GM10266 (cell line): Measurements from ENCODE around the gene EFHD1.
"Not testable (repeated sequence)": the region's sequence is repeated elsewhere in the genome, so short reads cannot be mapped to it uniquely, and the experiment has no call there.

Source experiments
- DNase-seq: peaks from one replicate; pipeline ENCODE4 v3.0.0; 2012; ENCODE audit errors: extremely low spot score
- TF ChIP-seq, protein P1 (sequence below): IDR thresholded peaks from 2 replicates; pipeline ENCODE4 v1.5.1; 2012; ENCODE audit warnings: mild to moderate bottlenecking, low read depth; ENCODE audit not compliant: control insufficient read depth, insufficient read depth; ENCODE audit errors: missing control alignments

The EFHD1 gene

DNA sequence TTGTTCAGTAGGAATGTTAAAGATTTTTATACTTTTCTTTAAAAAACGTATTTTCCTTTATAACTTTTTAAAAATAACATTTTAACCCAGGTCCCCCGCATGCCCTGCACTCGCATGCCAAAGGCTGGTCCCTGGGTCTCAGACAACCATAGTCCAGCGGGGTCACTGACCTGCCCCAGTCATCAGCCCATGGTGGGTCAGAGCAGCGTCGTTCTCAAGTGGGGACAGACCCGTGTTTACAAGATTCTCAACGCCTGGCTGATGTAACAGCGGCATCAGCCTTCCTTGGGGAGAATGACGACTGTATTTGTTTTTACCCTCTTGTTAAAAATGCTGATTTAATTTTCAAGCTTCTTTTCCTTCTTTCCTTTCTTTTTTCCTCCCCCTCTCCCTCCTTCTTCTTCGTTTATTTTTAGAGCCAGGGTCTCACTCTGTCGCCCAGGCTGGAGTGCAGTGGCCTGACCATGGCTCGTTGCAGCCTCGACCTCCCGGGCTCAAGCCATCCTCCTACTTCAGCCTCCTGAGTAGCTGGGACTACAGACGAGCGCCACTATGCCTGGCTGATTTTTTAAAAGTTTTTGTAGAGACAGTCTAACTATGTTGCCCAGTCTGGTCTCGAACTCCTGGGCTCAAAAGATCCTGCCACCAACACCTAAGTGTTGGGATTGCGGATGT, 1.0 kb upstream of the EFHD1 start:
- TF ChIP-seq, protein P1, sequence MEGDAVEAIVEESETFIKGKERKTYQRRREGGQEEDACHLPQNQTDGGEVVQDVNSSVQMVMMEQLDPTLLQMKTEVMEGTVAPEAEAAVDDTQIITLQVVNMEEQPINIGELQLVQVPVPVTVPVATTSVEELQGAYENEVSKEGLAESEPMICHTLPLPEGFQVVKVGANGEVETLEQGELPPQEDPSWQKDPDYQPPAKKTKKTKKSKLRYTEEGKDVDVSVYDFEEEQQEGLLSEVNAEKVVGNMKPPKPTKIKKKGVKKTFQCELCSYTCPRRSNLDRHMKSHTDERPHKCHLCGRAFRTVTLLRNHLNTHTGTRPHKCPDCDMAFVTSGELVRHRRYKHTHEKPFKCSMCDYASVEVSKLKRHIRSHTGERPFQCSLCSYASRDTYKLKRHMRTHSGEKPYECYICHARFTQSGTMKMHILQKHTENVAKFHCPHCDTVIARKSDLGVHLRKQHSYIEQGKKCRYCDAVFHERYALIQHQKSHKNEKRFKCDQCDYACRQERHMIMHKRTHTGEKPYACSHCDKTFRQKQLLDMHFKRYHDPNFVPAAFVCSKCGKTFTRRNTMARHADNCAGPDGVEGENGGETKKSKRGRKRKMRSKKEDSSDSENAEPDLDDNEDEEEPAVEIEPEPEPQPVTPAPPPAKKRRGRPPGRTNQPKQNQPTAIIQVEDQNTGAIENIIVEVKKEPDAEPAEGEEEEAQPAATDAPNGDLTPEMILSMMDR, result no peak
- no peak for DNase-seq

DNA sequence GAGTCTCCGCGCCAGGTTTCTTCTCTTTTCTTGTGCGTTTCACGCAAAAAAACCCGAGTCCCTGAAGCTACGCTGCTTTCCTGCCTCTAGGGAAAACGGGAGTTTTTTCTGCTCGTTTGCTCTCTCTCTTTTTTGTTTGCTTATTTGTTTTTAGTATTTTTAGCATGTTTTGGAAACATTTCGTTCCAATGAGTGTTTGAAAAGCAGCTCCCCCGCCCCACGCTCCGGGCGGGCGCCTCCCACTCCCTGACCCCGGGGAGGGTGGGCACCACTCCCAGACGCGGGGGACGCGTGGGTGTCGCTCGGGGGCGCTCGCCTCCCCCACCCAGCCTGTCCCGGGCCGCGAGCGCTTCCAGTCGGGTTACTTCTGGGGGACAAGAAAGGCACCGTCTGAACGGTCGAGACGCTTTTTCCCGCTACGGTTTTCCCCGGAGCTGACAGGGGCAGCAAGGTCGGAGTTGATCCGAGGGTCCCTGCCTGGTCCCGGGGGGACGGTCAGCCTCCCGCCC, 446 bp upstream of the EFHD1 start:
- no peak for DNase-seq
- TF ChIP-seq, protein P1, result no peak

GRCh38 chr2:232634206-232635150, 1.1 kb downstream of the EFHD1 start:
- TF ChIP-seq, protein P1, result no peak
- peak; percentile 41 for DNase-seq

DNA sequence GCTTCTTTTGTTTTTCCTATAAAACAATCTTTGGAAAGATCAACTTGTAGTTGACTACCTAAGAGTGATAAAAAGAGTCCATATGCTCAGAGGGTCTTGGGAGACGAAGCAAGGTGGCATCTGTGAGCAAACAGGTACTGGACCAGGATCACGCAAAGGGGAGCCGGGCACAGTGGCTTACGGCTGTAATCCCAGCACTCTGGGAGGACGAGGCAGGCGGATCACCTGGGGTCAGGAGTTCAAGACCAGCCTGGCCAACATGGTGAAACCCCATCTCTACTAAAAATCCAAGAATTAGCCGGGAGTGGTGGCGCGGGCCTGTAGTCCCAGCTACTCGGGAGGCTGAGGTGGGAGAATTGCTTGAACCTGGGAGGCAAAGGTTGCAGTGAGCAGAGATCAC, 2.0 kb downstream of the EFHD1 start:
- DNase-seq, result not testable (repeated sequence)

DNA sequence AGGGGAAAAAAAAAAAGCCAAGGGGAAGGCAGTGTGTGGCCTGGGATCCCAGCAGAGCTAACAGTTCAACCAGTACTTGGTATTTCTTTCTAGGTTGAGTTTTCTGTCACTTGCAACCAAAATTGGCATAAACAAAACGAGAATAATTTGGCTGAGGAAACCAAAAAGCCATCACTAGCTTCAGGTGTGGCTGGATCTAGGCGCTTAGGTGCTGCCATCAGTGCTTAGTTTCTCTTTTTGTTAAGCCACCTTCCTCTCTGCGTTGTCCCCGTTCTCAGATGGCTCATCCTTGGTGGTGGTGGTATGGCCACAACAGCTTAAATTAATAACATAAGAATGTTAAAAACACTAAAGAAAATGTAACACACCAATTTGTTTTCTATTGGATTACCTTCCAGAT, 2.4 kb downstream of the EFHD1 start:
- DNase-seq, result no peak
- TF ChIP-seq, protein P1, result no peak

- DNase-seq, result no peak
- TF ChIP-seq, protein P1, result no peak
These were observed 3.5 kb downstream of the EFHD1 start for GRCh38 chr2:232636788-232637420.

DNA sequence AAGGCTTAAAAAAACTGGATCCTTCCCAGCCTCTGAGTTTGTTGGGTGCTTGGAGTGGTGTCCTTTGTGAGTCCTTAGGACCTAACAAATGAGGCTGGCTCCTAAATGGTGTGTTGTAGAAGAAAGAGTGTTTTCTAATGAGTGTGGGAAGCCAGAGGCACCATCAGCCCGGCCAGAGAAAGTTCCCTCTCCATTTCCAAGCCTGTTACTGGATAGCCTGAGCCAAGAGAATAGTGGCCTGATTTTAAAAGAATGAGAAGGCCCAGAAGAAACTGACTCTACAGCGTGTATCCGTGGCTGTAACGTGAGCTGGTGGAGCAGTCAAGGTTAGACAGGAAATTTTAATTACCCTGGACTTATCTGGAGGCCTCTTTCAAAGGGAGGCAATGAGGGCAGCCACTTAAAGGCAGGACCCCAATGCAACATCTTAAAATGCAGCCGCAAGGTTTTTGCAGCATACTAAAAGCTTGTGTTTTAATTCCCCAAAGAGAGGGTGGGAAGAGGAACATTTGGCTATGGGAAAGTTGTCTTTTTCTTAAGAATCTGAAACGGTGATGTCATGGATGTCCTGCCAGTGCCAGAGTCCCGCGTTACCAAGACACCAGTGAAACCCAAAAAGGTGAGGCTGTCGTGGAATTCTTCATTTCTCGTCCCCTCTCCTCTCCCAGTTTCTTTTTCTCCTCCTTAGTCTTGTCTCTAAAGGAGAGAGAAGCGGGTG, 4.6 kb downstream of the EFHD1 start:
- TF ChIP-seq, protein P1, result no peak
- no peak for DNase-seq
